ENCODE measurements around the gene MCF2L. TPM values are rescaled to one million over a fixed set of nuclear protein-coding genes. Genes with fewer than 3 reads are reported as not detected.

Gene MCF2L
- total RNA-seq, 4 donors from 2014 or later = 10.2 to 25.4 (median 16.9) TPM

DNA sequence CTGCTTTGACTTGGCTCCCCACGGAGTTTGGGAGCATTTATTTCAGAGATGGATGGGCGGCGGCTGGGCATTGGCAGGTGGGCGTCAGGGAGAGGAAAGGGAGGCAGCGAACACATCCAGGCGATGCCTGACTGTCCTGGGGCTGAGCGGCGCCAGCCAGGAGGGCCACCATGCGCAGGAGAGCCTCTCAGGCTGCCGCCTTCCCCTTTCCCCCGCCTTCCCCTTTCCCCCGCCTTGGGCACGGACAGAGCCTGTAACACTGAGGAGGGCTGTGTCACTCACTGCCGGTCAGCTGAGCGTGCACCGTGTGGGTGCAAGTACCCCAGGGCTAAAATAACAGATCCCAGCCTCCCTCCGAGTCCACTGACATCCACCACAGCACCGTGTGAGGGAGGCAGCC lies 11.4 kb downstream of the MCF2L start:
- intact Hi-C loops (cut with DNase I) = no loop called here
- no peak for DNase-seq
- Histone ChIP-seq H3K36me3 (no peaks in the 10 kb centered on the region), H3K9me3 (no peaks in the 10 kb centered on the region), H3K4me1 (peaks cover 4 to 17% (median 4%) of the 10 kb centered on the region in 3 donors), H3K4me3 (peak overlapping the region; percentile 3 to 47 (median 32)), H3K27ac (peak overlapping the region in 3 of 4 donors; percentile 21 to 78 (median 72)), H3K27me3 (peaks cover 0 to 23% (median 0%) of the 10 kb centered on the region in 4 donors)
- WGBS, 2 donors = 0 to 50% methylated on average over 1 of the region's 18 CpGs
- no peak for TF ChIP-seq POLR2A (IDR thresholded peaks at IDR 0.05)
- TF ChIP-seq, protein P1, sequence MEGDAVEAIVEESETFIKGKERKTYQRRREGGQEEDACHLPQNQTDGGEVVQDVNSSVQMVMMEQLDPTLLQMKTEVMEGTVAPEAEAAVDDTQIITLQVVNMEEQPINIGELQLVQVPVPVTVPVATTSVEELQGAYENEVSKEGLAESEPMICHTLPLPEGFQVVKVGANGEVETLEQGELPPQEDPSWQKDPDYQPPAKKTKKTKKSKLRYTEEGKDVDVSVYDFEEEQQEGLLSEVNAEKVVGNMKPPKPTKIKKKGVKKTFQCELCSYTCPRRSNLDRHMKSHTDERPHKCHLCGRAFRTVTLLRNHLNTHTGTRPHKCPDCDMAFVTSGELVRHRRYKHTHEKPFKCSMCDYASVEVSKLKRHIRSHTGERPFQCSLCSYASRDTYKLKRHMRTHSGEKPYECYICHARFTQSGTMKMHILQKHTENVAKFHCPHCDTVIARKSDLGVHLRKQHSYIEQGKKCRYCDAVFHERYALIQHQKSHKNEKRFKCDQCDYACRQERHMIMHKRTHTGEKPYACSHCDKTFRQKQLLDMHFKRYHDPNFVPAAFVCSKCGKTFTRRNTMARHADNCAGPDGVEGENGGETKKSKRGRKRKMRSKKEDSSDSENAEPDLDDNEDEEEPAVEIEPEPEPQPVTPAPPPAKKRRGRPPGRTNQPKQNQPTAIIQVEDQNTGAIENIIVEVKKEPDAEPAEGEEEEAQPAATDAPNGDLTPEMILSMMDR (IDR thresholded peaks at IDR 0.05) = no peak

DNA sequence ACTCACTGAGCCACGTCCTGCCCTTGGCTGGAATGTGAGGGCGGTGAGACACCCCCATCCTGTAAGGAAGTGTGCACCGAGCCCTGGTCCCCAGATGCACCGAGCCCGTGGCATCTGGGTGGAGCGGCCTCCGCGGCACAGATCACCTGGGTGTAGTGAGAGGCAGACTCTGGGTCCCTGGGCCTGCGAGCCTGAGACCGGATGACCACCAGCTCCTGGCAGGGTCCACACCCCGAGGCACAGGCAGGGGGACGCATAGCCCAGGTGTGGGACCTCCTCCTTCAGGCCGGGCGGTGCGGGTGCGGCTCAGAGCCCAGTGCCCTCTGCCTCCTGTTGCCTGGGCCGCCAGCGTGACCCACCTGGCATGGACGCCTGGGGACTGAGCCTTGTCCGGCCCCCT lies 12.4 kb downstream of the MCF2L start:
- peak overlapping the region in 3 of 4 donors; percentile 22 to 47 (median 42) for H3K4me3 ChIP-seq
- peaks cover 0 to 23% (median 0%) of the 10 kb centered on the region in 4 donors for H3K27me3 ChIP-seq
- peaks cover 4 to 28% (median 8%) of the 10 kb centered on the region in 3 donors for H3K4me1 ChIP-seq
- 85% methylated on average over 4 of the region's 20 CpGs; no CpG with 5 or more reads in 1 of the 2 donors for WGBS, 2 donors
- no peaks in the 10 kb centered on the region for H3K9me3 ChIP-seq
- H3K27ac ChIP-seq = peak overlapping the region in 3 of 4 donors; percentile 23 to 78 (median 70)
- TF ChIP-seq POLR2A (IDR thresholded peaks at IDR 0.05) = no peak
- TF ChIP-seq, protein P1 (IDR thresholded peaks at IDR 0.05) = no peak
- no peak for DNase-seq
- H3K36me3 ChIP-seq = no peaks in the 10 kb centered on the region
- intact Hi-C loops (cut with DNase I) = no loop called here

DNA sequence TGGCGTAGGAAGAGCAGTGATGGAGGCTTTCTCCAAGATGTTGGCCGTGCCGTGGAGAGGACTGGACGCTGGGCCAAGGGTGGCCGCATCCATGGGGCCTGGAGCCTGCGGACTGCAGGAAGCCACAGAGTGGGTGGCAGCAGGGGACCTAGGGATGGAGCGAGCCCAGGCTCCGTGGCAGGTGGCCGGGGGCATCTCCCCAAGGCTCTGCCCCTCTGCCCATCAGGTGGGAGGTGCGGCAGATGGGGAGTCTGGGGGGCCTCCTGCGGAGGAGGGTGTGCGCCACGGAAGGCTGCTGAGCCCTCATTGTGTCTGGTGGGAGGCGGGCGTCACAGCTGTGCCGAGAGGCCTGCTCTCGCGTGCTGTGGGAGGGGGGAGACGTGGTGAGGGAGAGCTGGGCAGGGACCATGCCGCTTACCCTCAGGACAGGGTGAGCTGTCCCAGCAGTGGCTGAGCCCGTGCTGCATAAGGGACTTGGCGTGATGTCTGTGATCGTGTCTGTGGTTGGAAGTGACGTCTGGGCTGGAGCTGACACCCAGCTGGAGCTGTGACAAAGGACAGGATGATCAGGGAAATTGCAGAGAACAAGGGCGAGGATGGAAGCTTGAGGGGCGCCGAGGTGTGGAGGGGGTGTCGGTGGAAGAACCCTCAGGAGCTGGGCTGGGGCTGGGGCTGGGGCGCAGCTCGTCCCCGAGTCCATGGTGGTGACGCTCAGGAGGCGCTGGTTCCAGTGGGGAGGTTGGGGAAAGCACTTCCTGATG lies 13.4 kb downstream of the MCF2L start:
- TF ChIP-seq, protein P1 (IDR thresholded peaks at IDR 0.05) = no peak
- no peak for TF ChIP-seq POLR2A (IDR thresholded peaks at IDR 0.05)
- Histone ChIP-seq H3K36me3 (no peaks in the 10 kb centered on the region), H3K27me3 (peaks cover 0 to 23% (median 0%) of the 10 kb centered on the region in 4 donors), H3K27ac (peak overlapping the region in 3 of 4 donors; percentile 23 to 78 (median 70)), H3K4me3 (peak overlapping the region in 3 of 4 donors; percentile 22 to 47 (median 42)), H3K4me1 (peaks cover 4 to 32% (median 8%) of the 10 kb centered on the region in 3 donors), H3K9me3 (no peaks in the 10 kb centered on the region)
- WGBS, 2 donors = 78 to 83% methylated on average over 13 to 20 of the region's 33 CpGs
- intact Hi-C loops (cut with DNase I) = no loop called here
- DNase-seq = no peak

DNA sequence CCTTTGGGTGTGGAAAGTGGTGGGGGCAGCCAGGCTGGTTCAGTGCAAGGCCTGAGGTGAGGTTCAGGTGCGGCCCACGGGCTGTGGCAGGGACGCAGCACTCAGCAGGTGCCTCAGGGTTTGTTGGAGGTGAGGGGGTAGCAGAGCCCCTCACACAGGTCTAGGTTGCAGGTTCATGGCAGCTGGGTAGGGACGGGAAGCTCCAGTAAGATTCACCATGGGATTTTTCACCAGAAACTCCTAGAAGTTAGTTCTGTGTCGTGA lies 14.0 kb downstream of the MCF2L start:
- TF ChIP-seq POLR2A (IDR thresholded peaks at IDR 0.05) = no peak
- TF ChIP-seq, protein P1 (IDR thresholded peaks at IDR 0.05) = no peak
- Histone ChIP-seq H3K27me3 (peaks cover 0 to 23% (median 0%) of the 10 kb centered on the region in 4 donors), H3K27ac (peak overlapping the region in 3 of 4 donors; percentile 23 to 78 (median 70)), H3K4me1 (peaks cover 4 to 32% (median 8%) of the 10 kb centered on the region in 3 donors), H3K4me3 (peak overlapping the region in 2 of 4 donors; percentile 42 to 47), H3K9me3 (no peaks in the 10 kb centered on the region), H3K36me3 (no peaks in the 10 kb centered on the region)
- no peak for DNase-seq
- 59 to 91% methylated on average over 3 to 5 of the region's 5 CpGs for WGBS, 2 donors
- intact Hi-C loops (cut with DNase I) = no loop called here

DNA sequence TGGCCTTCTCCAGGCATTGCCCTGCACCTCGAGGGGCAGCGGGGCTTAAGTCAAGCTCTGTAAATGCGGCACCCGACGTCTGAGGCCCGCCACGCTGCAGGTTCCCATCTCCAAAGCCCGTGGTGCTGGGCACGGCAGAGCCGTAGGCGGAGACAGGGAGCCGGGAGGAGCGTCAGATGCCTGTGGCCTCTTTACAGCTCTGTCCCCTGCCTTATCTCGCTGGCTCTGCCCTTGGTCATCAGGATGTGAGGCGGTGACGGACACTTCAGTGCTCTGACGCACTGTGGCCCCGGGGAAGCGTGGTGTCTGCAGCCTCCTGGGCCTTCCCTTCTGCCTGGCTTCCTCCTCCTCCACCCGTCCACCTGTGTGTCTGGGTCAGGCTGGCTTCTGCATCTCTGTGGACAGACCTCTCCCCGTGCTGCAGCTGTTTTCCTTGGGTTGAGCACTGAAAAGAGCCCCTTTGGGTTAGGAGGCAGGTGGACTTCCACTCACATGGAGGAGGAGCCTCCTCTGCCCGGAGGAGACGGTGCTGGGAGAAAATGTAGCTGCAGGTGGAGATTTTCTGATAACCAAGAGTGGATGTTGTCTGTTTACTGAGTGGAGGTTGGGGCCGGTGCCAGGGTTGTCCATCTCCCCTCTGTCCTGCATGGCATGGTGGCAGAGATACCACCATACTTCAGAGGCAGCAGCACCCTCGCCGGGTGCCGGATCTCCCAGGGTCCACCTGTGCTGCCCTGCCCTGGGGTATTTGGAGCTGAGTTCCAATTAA lies 14.6 kb downstream of the MCF2L start:
- H3K4me1 ChIP-seq = peaks cover 4 to 32% (median 8%) of the 10 kb centered on the region in 3 donors
- TF ChIP-seq, protein P1 (IDR thresholded peaks at IDR 0.05) = no peak
- TF ChIP-seq POLR2A (IDR thresholded peaks at IDR 0.05) = no peak
- no peaks in the 10 kb centered on the region for H3K9me3 ChIP-seq
- peak overlapping the region in 2 of 4 donors; percentile 42 to 47 for H3K4me3 ChIP-seq
- peaks cover 0 to 23% (median 0%) of the 10 kb centered on the region in 4 donors for H3K27me3 ChIP-seq
- 86 to 89% methylated on average over 12 to 24 of the region's 27 CpGs for WGBS, 2 donors
- H3K36me3 ChIP-seq = no peaks in the 10 kb centered on the region
- DNase-seq = no peak
- H3K27ac ChIP-seq = peak overlapping the region in 2 of 4 donors; percentile 70 to 78
- intact Hi-C loops (cut with DNase I) = no loop called here
